D721Med (cell line): Measurements from ENCODE around the gene TMTC1.
A peak's percentile ranks its signal among the peaks of the same experiment; 100 is the strongest.

ENCODE experiments used
- DNase-seq: peaks from one replicate; pipeline ENCODE4 v3.0.0; 2011; ENCODE audit warnings: low spot score; ENCODE audit not compliant: insufficient read length
- FAIRE-seq: peaks from 2 replicates; lab custom pipeline; 2011; peaks lifted over from hg19 to GRCh38; lab: Jason Lieb, UNC
- TF ChIP-seq, protein P1 (sequence below): IDR thresholded peaks from 2 replicates; pipeline ENCODE4 v1.5.1; 2012; ENCODE audit warnings: mild to moderate bottlenecking, control low read depth; ENCODE audit not compliant: insufficient read depth; ENCODE audit errors: missing control alignments

Gene TMTC1

GRCh38 chr12:29763301-29763683 lies 20.4 kb downstream of the TMTC1 start:
- DNase-seq, result no peak
- FAIRE-seq, result no peak
- TF ChIP-seq, protein P1, sequence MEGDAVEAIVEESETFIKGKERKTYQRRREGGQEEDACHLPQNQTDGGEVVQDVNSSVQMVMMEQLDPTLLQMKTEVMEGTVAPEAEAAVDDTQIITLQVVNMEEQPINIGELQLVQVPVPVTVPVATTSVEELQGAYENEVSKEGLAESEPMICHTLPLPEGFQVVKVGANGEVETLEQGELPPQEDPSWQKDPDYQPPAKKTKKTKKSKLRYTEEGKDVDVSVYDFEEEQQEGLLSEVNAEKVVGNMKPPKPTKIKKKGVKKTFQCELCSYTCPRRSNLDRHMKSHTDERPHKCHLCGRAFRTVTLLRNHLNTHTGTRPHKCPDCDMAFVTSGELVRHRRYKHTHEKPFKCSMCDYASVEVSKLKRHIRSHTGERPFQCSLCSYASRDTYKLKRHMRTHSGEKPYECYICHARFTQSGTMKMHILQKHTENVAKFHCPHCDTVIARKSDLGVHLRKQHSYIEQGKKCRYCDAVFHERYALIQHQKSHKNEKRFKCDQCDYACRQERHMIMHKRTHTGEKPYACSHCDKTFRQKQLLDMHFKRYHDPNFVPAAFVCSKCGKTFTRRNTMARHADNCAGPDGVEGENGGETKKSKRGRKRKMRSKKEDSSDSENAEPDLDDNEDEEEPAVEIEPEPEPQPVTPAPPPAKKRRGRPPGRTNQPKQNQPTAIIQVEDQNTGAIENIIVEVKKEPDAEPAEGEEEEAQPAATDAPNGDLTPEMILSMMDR, result no peak

DNA sequence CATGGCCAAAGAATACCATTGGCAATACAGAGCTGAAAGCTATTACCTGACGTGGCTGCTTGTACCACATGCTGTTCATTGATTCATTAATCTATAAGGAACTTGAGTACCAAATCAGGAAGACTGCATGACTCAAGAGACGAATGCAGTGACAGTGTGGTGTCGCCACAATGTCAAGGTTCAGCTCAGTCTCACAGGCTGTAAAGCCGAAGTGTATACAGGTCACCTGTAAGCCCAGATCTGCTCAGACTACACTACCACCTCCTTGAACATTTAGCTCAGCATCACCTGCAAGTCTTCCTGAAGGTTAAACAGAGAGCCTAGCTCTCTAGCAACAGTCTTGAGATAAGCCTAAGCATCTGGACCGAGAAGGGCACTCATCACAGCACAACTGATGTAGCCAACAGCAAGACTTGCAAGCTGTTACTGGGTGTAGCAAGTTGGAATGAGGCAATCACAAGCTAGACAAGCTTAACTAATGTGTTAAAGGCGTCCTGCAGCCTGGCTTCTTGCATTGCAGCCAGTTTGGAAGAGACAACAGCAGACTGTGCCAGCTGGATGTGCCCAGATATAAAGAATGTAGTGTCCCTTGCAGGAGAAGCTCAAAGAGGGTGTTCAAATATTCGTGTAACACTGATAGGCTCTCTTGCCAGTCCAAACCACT lies 21.0 kb downstream of the TMTC1 start:
- DNase-seq, result no peak
- TF ChIP-seq, protein P1, result no peak
- no peak for FAIRE-seq

DNA sequence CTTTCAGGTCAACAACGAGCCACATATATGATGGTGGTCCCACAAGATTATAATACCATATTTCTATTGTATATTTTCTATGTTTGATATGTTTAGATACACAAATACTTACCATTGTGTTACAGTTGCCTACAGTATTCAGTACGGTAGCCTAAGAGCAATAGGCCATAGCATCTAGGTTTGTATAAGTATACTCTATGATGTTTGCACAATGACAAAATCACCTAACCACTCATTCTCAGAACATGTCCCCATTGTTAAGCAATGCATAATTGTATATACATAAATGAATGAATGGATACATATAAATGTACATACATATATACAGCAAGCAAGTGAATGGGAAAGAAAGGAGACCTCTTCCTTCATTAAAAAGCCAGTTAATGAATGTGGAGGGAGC lies 23.8 kb downstream of the TMTC1 start:
- DNase-seq, result no peak
- TF ChIP-seq, protein P1, result no peak
- peak; percentile 11 for FAIRE-seq

DNA sequence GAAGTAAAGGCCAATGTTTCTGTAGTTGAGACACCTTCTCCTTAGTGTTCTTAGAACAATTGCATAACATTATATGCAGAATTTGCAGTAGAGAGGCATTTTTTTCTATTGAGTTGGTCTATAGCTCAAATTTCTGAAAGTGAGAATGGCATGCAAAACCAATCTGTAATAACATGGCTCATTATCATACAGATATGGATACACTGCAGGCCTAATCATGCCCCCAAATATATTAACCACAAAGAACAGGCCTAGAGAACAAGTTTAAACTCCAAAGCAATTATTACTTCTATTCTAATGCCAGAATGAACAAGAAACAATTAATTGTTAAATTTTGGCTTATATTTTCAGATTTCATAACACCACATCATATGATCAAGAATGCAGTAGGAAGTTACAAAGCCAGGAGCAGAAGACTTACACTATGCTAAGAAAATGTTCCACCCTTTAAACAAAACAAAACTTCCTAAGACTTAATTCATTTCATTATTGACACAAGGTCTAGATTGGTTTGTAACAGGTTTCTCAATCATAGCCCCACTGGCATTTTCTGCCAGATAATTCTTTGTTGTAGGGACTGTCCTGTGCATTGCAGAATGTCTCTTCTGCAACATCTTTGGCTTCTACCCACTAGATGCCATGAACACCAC lies 26.9 kb downstream of the TMTC1 start:
- TF ChIP-seq, protein P1, result no peak
- no peak for DNase-seq
- FAIRE-seq, result no peak

DNA sequence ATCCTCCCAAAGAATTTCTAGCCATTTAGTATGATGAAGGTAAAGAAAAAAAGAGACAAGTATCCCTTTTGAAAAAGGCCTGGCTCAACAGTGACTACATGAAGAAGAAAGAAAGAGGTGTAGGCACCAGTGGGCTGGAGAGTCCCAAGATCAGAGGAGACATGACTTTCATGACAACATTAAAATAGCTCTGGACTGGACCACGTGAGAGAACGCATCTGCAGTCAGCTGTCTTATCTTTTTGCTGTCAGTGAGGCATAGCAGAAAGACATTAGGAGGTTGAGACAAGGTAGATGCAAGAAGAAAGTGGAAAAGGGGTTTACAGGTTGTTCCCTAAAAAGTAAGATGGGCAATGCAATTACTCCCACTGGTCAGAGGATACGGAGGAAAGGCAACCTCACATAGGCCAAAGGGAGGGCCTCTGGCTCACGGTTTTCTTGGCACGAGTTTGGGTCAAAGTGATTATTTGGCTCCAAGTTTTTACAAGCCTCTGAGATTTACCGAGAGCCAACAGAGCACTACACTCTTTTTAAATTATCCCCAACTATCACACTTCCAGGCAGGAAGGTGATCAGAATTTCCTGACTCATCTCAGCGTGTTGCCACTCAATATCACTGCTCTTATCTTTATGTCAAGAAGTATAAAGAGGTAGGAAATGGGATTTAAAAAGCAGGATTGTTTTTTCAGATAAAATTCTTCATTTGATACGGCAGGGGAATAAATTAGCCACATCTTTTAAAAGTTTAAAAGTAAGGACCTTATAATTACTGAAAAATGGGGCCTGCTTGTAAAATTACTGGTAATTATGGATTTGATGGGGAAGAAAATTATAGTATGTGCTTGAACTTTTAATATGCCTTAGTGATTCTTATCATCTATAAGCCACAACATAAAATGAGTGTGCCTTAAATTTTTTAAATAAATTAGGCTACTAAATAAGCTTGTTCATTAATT lies 29.2 kb downstream of the TMTC1 start:
- no peak for DNase-seq
- TF ChIP-seq, protein P1, result no peak
- no peak for FAIRE-seq

DNA sequence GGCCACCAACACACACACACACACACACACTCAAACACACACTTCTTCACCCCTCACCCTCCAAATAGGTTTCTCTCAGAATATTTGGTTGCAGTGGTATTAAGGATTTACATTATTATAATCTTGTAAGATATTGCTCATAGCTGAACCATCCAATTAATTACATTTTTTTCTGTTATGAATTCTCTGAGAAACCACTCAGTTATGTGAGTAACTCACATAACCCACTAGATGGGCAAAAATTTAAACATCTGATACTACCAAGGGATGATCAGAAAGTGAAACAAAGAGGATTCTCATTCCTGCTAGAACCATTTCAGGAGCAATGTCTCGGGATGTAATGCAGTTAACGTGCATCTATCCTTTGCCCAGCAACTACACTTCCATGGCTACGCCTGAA lies 31.6 kb downstream of the TMTC1 start:
- DNase-seq, result no peak
- FAIRE-seq, result no peak
- TF ChIP-seq, protein P1, result no peak
